Testis (tissue), 3 donors: ENCODE data around the gene NCEH1. TPM values are rescaled to one million over a fixed set of nuclear protein-coding genes. Genes with fewer than 3 reads are reported as not detected.
A peak's percentile ranks its signal among the peaks of the same experiment; 100 is the strongest.

Experiments used
- DNase-seq: peaks from one replicate; pipeline ENCODE4 v3.0.0-alpha.2; 2019
- H3K27ac ChIP-seq, 2 donors: fragments of 200-600 bp; sonication (generic); one replicate each; pipeline ENCODE4 v1.5.1; 2019
- H3K27me3 ChIP-seq: fragments of 200-600 bp; sonication (generic); one replicate; pipeline ENCODE4 v1.5.1; 2019
- H3K36me3 ChIP-seq: fragments of 200-600 bp; sonication (generic); one replicate; pipeline ENCODE4 v1.5.1; 2017; ENCODE audit warnings: low read depth; ENCODE audit errors: missing control alignments
- H3K4me1 ChIP-seq: fragments of 200-600 bp; sonication (generic); one replicate; pipeline ENCODE4 v1.5.1; 2019
- H3K4me3 ChIP-seq, 2 donors: fragments of 200-600 bp; sonication (generic); one replicate each; pipeline ENCODE4 v1.5.1; 2017 to 2019
- H3K9me3 ChIP-seq: fragments of 200-600 bp; sonication (generic); one replicate; pipeline ENCODE4 v1.5.1; 2017
- CTCF ChIP-seq, 3 experiments: fragments of 450-650 bp in 2 of 3; fragments of 200-600 bp in 1 of 3; sonication (generic) in 1 of 3; IDR thresholded peaks; one replicate each; pipeline ENCODE4 v1.5.1; 2016 to 2019; ENCODE audit warnings: antibody characterized with exemption in 3 of 3, mild to moderate bottlenecking in 2 of 3, moderate library complexity in 1 of 3
- POLR2A ChIP-seq: fragments of 450-650 bp; IDR thresholded peaks from one replicate; pipeline ENCODE4 v1.6.1; 2017; ENCODE audit warnings: antibody characterized with exemption, mild to moderate bottlenecking, moderate library complexity
- WGBS, 2 donors: methylation state at CpG; one replicate each; pipeline ENCODE4 v1.1.5; 2018; 5-methylcytosine and 5-hydroxymethylcytosine counted together
- intact Hi-C: fragments of 100-400 bp; cut with DNase I; formaldehyde crosslinking; loops from one replicate; pipeline ENCODE4 v1.15.1; 2023; ENCODE audit warnings: low total_unique reads
- polyA plus RNA-seq: library from polyadenylated mRNA; stranded (reverse); fragments of 350-450 nt; fragmentation: Illumina TruSeq; extraction: RNeasy Lipid Tissue Mini Kit (QIAGEN cat#74804); gene quantifications from one replicate; pipeline ENCODE4 v1.2.3, GENCODE V29; 2014; ENCODE audit warnings: low read depth, low replicate concordance; ENCODE audit not compliant: insufficient read depth
- total RNA-seq, 2 donors: library from RNA; depleted of rRNA; stranded (reverse); fragments of >200 nt; gene quantifications; one replicate each; pipeline ENCODE4 v1.2.3, GENCODE V29; 2016

The NCEH1 gene
- total and polyA plus RNA-seq, 3 donors from 2014 or later: 3.2 to 3.8 (median 3.3) TPM

- intact Hi-C loops: no loop called here
- Histone ChIP-seq H3K4me3 (no peak overlapping the region), H3K9me3 (no peaks in the 10 kb centered on the region), H3K27ac (no peak overlapping the region), H3K27me3 (no peaks in the 10 kb centered on the region), H3K36me3 (no peaks in the 10 kb centered on the region), H3K4me1 (no peaks in the 10 kb centered on the region)
- peak; percentile 32 for DNase-seq
- 76 to 80% methylated on average over 6 of the region's 6 CpGs for WGBS, 2 donors
- TF ChIP-seq CTCF (IDR thresholded peaks at IDR 0.05) (no peak), POLR2A (no peak)
Observed at GRCh38 chr3:172698631-172699030, 12.2 kb downstream of the NCEH1 start.

GRCh38 chr3:172697558-172697957, 13.3 kb downstream of the NCEH1 start:
- intact Hi-C loops: no loop called here
- no peaks in the 10 kb centered on the region for H3K27me3 ChIP-seq
- H3K9me3 ChIP-seq: no peaks in the 10 kb centered on the region
- 81 to 97% methylated on average over 1 of the region's 1 CpG for WGBS, 2 donors
- H3K4me1 ChIP-seq: no peaks in the 10 kb centered on the region
- no peak for DNase-seq
- TF ChIP-seq POLR2A: no peak
- no peak overlapping the region for H3K27ac ChIP-seq
- H3K4me3 ChIP-seq: no peak overlapping the region
- H3K36me3 ChIP-seq: no peaks in the 10 kb centered on the region

GRCh38 chr3:172696357-172696756, 14.5 kb downstream of the NCEH1 start:
- intact Hi-C loops: no loop called here
- WGBS, 2 donors: 87 to 91% methylated on average over 5 of the region's 5 CpGs
- H3K4me3 ChIP-seq: no peak overlapping the region
- DNase-seq: no peak
- no peaks in the 10 kb centered on the region for H3K36me3 ChIP-seq
- no peaks in the 10 kb centered on the region for H3K4me1 ChIP-seq
- no peaks in the 10 kb centered on the region for H3K9me3 ChIP-seq
- no peaks in the 10 kb centered on the region for H3K27me3 ChIP-seq
- H3K27ac ChIP-seq: no peak overlapping the region
- no peak for TF ChIP-seq CTCF (IDR thresholded peaks at IDR 0.05)
- TF ChIP-seq POLR2A: no peak

GRCh38 chr3:172694573-172695246, 16.2 kb downstream of the NCEH1 start:
- TF ChIP-seq CTCF (IDR thresholded peaks at IDR 0.05) (no peak), POLR2A (no peak)
- Histone ChIP-seq H3K27me3 (no peaks in the 10 kb centered on the region), H3K27ac (no peak overlapping the region), H3K4me3 (no peak overlapping the region), H3K4me1 (no peaks in the 10 kb centered on the region), H3K9me3 (no peaks in the 10 kb centered on the region), H3K36me3 (no peaks in the 10 kb centered on the region)
- 93 to 97% methylated on average over 4 of the region's 4 CpGs for WGBS, 2 donors
- intact Hi-C loops: no loop called here
- DNase-seq: no peak

GRCh38 chr3:172692751-172693338, 18.0 kb downstream of the NCEH1 start:
- Histone ChIP-seq H3K9me3 (no peaks in the 10 kb centered on the region), H3K27me3 (no peaks in the 10 kb centered on the region), H3K27ac (no peak overlapping the region), H3K4me1 (no peaks in the 10 kb centered on the region), H3K4me3 (no peak overlapping the region), H3K36me3 (no peaks in the 10 kb centered on the region)
- DNase-seq: no peak
- TF ChIP-seq POLR2A (no peak), CTCF (IDR thresholded peaks at IDR 0.05) (no peak)
- intact Hi-C loops: no loop called here
- 67 to 88% methylated on average over 2 of the region's 2 CpGs for WGBS, 2 donors
